Stimulated activated CD4-positive, alpha-beta T cell treated with anti-CD3 and anti-CD28 coated beads, Interleukin-4, amount 100 ng/mL, for 48 hours (primary cell): ENCODE results near the gene ABCC1.
"Not testable (repeated sequence)": the region's sequence is repeated elsewhere in the genome, so short reads cannot be mapped to it uniquely, and the experiment has no call there.

Source experiments
- DNase-seq, 2 donors: peaks; one replicate each; pipeline ENCODE4 v3.0.0-alpha.2; 2020; ENCODE audit warnings: low read depth in 2 of 2

ABCC1 gene

DNA sequence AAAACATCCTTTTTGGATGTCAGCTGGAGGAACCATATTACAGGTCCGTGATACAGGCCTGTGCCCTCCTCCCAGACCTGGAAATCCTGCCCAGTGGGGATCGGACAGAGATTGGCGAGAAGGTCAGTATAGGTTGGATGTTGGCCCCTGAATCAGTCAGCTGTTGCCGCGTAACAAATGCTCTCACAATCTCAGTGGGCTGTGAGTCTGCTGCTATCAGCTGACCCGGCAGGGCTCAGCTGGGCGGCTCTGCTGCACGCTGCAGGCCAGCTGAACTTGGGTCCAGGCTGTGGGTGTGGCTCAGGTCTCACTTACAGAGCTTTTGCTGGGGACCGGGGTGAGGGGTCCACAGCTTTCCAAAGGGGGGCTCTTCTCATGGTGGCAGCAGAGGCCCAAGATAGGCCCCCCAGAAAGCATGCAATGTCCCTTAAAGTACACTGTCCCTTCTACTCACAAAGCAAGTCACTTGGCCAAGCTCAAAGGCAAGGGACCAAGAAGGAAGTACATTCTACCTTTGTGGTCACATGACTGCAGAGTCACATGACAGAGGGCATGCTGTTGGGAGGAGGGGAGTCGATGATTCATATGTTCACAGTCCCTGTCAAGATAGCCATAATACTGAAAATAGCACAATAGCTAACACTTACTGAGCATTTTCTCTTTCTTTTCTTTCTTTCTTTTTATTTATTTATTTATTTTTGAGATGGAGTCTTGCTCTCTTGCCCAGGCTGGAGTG is 134.2 kb downstream of the ABCC1 start:
- DNase-seq: peak; percentile 7 to 15

DNA sequence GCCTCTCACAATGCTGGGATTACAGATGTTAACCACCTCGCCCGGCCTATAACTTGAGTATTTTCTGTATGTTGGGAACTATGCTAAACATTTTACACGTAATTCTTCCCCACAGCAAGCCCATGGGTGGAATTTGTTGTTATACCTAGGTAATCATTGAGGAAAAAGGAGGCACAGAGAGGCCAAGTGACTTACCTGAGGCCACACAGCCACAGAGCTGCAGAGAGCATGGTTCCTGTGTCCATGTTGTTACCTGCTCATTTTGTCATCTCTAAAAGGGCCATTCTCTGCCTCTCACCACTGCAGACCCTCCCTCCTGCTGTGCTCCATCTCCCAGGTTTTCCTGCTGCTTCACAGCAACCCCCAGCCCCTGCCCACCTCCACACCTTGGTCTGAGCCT is 135.5 kb downstream of the ABCC1 start:
- DNase-seq: no peak

DNA sequence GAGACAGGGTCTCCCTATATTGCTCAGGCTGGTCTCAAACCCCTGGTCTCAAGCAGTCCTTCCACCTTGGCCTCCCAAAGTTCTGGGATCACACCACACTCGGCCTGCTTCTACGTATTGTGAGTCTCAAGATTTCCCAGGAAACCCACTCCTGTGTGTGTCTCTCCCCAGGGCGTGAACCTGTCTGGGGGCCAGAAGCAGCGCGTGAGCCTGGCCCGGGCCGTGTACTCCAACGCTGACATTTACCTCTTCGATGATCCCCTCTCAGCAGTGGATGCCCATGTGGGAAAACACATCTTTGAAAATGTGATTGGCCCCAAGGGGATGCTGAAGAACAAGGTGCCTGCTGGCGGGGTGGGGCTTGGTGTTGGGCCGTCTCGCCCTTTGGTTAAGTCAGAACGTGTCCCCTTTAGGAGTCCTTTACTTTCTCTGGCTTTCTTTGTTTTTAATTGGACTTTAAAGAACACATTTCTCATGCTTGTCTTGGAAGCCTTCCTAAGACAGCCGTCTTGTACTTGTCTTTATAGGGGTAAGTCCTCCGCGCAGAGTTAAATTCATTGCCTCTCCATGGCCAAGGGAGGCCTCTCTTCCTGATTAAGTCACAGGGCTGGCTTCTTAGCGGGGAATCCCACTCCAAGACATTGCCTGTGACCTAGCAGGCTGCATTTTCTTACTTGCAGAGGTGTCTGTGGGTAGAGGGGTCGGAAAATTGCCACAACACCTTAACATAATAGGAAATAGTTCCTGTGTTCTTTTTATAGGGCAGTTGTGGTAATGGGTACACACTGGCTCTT is 137.4 kb downstream of the ABCC1 start:
- DNase-seq: no peak

DNA sequence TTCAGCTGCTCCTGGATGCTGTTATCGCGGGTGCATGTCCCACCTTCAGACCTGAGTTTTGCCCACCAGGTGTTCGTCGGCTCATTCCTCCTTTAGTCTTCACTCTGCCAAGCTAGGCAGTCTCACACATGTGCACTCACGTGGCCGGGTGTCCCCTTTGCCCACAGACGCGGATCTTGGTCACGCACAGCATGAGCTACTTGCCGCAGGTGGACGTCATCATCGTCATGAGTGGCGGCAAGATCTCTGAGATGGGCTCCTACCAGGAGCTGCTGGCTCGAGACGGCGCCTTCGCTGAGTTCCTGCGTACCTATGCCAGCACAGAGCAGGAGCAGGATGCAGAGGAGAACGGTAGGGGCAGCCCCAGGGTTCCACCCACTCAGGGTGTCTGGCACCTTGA is 140.8 kb downstream of the ABCC1 start:
- DNase-seq: no peak

DNA sequence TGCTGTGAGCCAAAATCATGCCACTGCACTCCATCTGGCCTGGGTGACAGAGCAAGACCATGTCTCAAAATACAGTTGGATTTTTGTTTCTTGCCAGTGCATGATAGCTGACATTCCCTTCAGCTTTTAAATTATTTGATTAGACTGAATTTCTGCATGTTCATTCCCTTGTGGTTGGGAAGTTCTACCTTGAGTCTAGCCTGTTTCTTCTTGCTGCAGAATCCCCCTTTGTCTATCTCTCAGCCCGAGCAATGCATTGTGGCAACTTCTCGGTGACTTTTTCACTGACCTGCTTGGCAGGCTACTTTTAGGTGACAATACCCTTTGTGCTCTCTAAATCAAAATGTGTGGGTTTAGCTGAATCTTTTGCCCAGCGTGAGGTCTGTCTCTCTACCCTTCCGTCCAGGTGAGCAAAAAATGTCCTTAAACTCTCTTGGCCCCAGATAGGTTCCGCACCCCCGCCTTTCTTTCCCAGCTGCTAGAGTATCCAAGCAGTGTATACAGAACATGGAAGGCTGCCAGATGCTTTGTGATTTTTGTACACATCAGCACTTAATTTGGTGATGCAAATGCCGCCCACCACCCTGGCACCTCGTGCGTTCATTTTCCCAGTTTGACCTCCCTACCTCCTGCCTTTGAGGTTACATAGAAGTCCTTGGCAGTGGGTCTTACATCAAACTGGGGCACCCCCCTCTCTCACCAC is 143.7 kb downstream of the ABCC1 start:
- no peak for DNase-seq

DNA sequence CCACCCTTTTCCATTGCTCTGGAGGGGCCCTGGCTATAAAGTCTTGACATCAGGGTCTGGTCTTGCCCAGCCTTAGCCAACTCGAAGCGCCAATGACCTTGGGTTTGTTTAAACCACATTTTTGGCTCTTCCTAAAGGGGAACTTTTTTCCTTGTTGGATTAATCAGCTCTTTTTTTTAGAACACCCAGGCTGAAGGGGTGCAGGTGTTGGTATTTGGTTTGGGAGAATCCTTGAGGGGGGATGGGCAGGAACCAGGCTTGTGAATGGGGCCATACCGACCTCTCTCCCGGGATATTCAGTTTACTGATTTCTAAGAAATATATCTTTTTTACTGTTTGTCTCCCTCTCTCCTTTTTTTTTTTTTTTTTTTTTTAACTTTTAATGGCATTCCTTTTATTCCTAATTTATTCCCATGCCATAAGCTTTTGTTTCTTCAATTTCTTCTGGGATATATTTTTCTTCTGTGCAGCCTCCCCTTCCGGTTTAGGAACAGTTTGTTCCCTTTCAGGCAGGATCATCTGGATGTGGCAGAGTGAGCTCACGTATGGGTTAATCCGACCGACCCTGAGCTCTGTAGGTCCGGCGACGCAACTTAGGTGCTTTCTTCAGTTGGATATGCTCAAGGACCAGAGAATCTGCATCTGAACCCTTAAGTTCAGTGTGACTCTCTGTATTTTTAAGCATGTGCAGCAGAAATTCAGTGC is 144.4 kb downstream of the ABCC1 start:
- no peak for DNase-seq

DNA sequence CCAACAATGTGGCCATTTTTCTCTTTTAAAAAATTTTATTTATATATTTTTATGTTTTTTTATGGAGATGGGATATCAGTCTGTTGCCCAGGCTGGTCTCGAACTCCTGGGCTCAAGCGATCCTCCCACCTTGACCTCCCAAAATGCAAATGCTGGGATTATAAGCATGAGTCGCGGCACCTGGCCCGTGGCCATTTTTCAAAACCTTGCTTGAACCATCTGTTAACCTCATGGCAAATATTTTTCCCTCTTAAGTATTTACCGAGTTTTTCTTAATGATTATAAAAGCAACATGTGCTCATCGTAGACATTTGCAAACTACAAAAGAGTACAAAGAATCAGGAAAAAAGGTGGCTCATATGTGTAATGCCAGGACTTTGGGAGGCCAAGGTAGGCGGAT is 146.2 kb downstream of the ABCC1 start:
- DNase-seq: no peak

DNA sequence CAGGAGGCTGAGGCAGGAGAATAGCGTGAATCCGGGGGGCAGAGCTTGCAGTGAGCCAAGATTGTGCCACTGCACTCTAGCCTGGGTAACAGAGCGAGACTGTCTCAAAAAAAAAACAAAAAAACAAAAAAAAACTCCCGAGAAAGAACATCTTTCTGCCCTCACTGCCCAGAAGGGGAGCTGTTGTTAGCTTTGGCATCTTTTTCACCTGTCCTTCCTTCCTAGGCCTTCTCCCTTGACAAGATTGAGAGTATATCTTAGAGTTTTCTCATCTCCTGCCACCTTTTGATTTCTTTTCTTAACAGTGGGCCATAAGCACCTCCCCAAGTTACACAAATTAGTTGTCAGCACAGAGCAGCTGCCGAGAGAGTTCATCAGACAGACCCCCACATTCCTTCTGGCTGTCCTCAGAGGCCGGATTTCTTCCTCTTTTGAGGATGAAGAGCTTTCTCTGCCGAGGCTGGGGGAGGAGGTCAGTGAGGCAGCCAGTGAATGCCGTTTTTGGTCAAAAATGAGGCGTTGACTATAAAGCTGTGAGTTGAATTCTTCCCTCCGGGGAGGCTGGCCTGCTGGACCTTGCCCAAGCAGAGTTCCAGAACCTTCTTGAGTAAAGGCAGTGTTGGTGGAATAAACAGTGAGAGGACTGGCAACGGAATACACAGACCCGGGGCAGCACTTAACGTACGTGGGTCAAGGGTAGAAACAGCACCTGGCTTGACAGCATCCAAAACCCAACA is 146.9 kb downstream of the ABCC1 start:
- DNase-seq: no peak

DNA sequence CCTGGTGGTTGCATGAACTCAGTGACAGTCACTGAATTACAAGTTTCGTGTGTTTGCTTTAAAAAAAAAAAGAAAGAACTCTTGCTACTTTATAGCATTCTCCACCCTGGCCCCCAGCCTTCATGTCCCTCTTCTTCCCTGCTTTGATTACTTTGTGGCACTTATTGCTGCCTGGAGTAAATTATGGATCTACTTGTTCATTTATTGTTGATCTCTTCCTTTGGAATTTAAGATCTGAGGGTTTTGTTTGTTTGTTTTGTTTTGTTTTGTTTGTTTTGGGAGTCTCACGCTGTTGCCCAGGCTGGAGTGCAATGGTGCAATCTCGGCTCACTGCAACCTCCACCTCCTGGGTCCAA is 147.4 kb downstream of the ABCC1 start:
- DNase-seq: no peak

DNA sequence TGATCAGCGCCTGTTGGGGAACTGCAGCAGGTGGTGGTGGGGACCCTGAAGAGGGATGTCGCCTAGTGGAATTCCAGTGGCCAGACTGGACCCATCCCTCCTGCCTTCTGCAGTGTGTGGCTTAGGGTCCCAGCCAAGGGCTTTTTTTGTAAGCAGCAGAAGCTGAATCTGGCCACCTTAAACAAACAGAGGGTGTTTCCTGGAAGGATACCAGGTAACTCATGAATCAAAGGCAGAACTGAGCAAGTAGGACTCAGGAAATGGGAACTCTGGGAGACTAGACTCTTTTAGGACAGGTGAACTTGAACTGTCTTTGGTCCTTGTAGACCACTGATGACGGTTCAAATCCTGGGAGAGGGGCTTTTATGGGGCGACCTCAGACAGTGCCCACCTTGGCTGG is 149.9 kb downstream of the ABCC1 start:
- no peak for DNase-seq

DNA sequence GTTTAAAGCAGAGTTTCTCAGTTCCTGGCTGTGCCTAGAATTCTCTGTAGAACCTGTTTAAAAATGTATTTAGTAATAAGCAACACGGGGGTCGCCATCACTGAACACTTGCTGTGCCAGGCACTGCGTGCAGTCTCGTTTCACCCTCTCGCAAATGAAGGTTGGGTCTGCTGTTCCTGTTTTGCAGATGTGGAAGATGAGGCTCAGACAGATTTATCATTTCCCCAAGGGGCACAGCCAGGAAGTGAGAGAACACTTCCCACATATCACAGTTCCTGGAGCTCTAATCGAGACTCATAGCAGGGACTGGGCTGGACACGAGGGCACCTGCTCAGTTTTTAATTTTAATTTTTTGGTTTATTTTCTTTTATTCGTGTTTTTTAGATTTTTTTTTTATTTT is 151.2 kb downstream of the ABCC1 start:
- no peak for DNase-seq

DNA sequence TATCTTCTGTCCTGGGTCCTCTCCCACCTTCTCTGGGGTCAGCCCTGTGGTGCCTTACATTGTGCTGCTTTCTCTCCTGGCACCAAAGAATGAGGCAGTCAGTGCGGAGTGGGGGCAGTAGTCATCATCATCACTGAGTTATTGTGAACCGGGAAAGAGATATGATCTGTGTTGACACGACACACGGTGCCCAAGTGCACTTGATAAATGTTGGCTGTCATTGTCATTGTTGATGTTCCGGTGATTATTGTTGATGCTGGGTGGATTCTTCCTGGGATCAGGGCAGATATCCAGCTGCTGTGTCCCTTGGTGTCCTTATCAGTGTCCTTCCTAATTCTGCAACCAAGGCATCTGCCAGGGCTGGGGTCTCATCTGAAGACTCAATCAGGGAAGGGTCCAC is 152.2 kb downstream of the ABCC1 start:
- no peak for DNase-seq

DNA sequence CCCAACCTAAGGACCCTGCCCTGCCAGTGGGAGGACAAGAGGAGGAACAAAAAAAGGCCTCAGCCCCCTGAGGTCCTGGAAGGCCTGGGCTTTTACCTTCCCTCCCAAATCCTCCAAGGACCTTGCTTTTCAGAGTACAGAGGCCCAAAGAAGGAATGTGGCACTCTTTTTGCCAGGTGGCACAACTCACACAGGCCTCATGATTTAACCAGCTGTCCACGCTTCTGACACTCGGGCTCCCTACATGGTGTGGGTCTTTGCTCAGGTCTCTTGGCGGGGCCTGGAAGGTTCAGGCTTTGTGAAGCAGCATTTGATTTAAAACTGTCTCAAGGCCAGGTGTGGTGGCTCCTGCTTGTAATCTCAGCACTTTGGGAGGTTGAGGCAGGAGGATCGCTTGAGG is 153.3 kb downstream of the ABCC1 start:
- DNase-seq: no peak

DNA sequence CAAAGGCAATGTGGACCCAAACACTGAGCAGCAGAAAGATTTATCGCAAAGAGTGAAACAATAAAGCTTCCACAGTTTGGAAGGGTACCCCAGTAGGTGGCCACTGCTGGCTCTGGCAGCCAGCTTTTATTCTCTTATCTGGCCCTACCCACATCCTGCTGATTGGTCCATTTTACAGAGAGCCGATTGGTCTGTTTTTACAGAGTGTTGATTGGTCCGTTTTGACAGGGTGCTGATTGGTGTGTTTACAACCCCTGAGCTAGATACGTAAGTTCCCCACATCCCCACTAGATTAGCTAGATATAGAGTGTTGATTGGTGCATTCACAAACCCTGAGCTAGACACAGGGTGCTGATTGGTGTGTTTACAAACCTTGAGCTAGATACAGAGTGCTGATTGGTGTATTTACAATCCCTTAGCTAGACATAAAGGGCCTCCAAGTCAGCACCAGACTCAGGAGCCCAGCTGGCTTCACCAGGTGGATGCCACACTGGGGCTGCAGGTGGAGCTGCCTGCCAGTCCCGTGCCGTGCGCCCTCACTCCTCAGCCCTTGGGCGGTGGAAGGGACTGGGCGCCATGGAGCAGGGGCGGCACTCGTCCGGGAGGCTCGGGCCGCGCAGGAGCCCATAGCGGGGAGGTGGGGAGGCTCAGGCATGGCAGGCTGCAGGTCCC is 154.9 kb downstream of the ABCC1 start:
- not testable (repeated sequence) for DNase-seq

DNA sequence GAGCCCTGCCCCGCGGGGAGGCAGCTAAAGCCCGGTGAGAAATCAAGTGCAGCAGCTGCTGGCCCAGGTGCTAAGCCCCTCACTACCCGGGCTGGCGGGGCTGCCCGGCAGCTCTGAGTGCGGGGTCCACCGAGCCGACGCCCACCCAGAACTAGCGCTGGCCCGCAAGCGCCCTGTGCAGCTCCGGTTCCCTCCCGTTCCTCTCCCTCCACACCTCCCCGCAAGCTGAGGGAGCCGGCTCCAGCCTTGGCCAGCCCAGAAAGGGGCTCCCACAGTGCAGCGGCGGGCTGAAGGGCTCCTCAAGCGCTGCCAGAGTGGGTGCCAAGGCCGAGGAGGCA is 155.4 kb downstream of the ABCC1 start:
- DNase-seq: not testable (repeated sequence)

DNA sequence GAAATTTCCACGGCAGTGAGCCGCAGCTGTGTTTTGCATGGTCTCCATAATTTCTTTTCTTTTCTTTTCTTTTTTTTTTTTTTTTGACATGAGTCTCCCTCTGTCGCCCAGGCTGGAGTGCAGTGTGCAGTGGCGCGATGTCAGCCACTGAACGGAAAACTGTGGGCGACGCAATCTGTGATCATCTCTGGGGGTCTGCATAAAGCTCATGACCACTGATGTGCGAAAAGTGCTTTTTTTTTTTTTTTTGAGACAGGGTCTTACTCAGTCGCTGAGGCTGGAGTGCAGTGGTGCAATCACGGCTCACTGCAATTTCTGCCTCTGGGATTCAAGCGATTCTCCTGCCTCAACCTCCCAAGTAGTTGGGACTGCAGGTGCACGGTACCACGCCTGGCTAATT is 156.2 kb downstream of the ABCC1 start:
- no peak for DNase-seq

DNA sequence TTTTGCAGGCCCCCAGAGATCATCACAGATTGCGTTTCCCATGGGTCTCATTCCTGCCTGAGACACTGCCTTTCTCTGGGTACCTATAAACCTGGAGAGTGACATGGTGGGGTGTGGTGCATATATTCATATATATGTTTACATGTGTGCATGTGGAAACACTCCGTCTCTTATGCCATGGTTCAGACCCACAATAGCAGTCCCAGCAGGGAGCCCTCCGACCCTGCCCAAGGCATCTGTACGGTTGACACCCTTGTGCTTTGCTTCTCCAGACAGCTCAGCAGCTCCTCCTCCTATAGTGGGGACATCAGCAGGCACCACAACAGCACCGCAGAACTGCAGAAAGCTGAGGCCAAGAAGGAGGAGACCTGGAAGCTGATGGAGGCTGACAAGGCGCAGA is 157.1 kb downstream of the ABCC1 start:
- DNase-seq: no peak

DNA sequence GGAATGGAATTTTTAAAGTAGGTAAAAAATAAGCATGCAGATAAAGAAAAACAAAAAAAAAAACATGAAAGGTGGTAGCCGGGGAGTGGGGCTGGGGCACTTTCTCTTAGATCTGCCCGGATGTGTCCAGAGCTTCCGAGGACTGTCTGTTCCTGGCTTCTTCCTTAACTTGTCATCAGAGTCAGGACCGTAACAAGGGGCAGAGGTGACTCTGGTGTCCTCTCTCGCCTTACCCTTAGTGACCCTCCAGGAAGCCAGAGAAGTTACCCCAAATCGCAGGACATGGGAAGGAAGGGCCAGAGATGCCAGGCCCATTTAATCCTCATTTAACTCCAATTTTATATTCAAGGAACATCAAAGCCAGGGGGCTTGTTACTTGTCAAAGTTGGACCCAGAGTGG is 158.4 kb downstream of the ABCC1 start:
- DNase-seq: no peak

DNA sequence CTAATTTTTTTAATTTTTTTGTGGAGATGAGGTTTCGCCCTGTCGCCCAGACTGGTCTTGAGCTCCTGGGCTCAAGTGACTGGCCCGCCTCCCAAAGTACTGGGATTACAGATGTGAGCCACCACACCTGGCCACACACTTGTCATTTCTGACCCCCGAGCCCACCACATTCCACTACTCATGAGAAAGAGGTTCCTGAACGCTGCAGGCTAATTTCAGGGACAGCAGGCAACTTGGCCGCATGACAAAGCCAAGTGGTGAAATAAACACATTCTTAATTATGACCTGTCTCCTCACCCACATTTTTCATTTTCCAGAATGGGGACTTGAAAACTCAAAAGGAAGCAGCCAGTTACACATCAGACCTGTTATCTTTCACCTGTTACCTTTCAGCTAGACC is 159.3 kb downstream of the ABCC1 start:
- DNase-seq: no peak

DNA sequence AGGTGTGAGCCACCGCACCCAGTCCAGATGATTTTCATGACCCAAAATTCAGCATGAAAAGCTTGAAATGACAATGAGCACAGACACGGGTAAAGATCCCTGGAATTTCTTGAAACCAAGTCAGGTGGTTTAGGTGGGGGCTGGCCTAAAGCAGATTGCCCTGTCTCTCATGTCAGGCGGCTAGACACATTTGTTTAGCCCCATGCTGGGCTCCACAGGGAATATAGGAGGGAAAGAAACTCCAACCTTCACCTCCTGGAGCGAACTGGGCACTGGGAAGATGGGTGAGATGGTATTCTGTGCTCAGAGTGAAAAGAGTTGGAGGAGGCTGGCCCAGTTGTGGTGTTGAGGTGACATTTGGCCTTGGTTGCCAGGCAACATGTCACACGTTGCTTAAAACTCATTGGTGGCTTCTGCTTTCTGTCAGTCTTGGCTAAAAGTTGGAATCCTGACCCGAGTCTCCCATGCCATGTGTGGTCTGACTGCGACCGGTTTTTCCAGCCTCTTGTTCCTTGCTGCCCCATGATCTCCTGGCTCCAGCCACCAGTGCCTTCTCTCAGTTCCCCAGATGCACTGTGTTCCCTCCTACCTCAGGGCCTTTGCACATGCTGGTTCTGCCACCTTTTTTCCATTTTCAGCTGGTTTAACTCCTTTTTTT is 160.2 kb downstream of the ABCC1 start:
- DNase-seq: no peak

DNA sequence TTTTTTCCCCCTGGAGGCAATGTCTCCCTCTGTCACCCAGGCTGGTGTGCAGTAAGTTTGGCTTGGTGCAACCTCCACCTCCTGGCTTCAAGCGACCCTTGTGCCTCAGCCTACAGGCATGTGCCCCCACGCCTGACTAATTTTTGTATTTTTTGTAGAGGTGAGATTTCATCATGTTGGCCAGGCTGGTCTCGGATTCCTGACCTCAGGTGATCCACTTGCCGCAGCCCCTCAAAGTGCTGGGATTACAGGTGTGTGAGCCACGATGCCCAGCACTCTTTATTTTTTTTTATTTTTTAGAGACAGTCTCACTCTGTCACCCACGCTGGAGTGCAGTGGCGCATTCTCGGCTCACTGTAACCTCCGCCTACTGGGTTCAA is 160.7 kb downstream of the ABCC1 start:
- DNase-seq: no peak
